ENCODE results near the gene MUC2.

DNA sequence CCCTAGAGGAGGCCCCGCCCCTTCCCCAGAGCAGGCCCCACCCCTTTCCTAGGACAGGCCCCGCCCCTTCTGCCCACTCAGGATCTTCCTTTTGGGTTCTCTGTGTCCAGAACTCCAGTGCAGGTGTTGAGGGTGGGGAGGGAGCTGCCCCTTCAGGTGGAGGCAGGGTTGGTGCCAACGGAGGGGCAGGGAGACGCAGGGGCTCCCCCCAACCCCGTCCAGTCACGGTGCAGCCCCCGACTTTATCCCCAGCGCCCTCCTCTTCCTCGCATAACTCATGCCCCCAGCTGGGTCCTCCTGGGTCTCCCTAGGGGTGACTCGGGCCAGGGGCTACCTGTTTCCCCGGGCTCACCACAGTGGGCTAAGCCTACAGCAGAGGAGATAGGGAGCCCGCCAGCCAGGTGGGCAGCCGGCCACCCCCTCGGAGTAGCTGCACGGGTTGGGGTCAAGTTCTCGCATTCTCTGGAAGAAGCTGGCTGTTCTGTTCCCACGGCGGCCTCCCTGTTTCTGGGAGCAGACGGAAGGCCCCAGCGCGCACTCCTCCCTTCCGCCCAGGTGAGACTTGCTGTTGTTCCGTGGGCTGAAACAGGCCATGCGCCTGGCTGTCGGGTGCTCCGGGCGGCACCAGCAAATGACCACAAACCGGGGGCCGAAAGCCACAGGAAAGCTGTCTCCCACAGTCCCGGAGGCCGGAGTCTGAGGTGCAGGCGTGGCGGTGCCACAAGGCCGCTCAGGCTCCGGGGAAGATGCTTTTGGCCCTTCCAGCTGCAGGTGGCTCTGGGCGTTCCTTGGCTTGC lies 38.9 kb downstream of the MUC2 start:
- TF ChIP-seq CTCF (IDR thresholded peaks at IDR 0.05) (no peak), POLR2A (IDR thresholded peaks at IDR 0.05) (no peak)

All from vagina (tissue), 2 donors.